ENCODE measurements around the gene GJA9. TPM values are rescaled to one million over a fixed set of nuclear protein-coding genes. Genes with fewer than 3 reads are reported as not detected.

GJA9 gene
- total and polyA plus RNA-seq, 4 donors = not detected

DNA sequence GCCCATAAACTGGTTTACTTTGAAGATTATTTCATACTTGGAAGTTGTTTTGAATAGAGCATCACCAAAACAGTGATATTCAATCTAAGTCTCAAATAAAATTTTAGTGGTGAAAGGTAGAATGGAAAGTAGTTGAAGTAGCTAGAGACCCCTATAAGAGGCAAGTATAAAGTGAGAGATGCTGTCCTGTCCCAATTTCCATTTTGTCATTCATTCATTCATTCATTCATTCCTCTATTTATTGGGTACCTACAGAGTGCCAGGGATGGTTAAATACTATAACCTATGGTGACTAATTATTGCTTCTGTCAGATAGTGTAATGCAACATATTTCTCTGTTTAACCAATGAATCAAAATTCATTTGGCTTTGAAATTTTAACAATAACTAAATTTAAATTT lies 54.5 kb downstream of the GJA9 start:
- peaks cover 0 to 4% (median 0%) of the 10 kb centered on the region in 4 donors for H3K27me3 ChIP-seq (ENCODE audit: control insufficient read depth in 4 of 4, insufficient read depth in 4 of 4, low read length in 3 of 4)
- H3K27ac ChIP-seq (ENCODE audit: low read depth in 1 of 2, low read length in 2 of 2) = no peak overlapping the region
- H3K4me3 ChIP-seq (ENCODE audit: low read depth in 1 of 3, low read length in 3 of 3) = no peak overlapping the region
- no peaks in the 10 kb centered on the region for H3K9me3 ChIP-seq (ENCODE audit: control insufficient read depth in 4 of 4, low read length in 3 of 4)
- no peak overlapping the region for H3K9ac ChIP-seq (ENCODE audit: low read depth in 1 of 2, low read length in 2 of 2)
- no peaks in the 10 kb centered on the region for H3K4me1 ChIP-seq (ENCODE audit: control insufficient read depth in 4 of 4, insufficient read depth in 4 of 4, low read length in 3 of 4)
- no peaks in the 10 kb centered on the region for H3K36me3 ChIP-seq (ENCODE audit: control insufficient read depth in 4 of 4, insufficient read depth in 3 of 4, low read depth in 1 of 4, low read length in 3 of 4)
- TF ChIP-seq JUND (IDR thresholded peaks at IDR 0.05) (no peak), NR2F2 (IDR thresholded peaks at IDR 0.05) (no peak), RXRA (IDR thresholded peaks at IDR 0.05) (no peak), TAF1 (conservative IDR thresholded peaks at IDR 0.05) (no peak), FOXA2 (IDR thresholded peaks at IDR 0.05) (no peak), SP1 (IDR thresholded peaks at IDR 0.05) (no peak), RAD21 (IDR thresholded peaks at IDR 0.05) (no peak), FOXA1 (IDR thresholded peaks at IDR 0.05) (no peak), YY1 (IDR thresholded peaks at IDR 0.05) (no peak), GABPA (IDR thresholded peaks at IDR 0.05 in 1 of 2, conservative IDR thresholded peaks at IDR 0.05 in 1 of 2) (no peak), HNF4A (conservative IDR thresholded peaks at IDR 0.05) (no peak), HNF4G (IDR thresholded peaks at IDR 0.05) (no peak), EGR1 (IDR thresholded peaks at IDR 0.05; ENCODE audit: low read depth in 2 of 2) (no peak)
- TF ChIP-seq, protein P1, sequence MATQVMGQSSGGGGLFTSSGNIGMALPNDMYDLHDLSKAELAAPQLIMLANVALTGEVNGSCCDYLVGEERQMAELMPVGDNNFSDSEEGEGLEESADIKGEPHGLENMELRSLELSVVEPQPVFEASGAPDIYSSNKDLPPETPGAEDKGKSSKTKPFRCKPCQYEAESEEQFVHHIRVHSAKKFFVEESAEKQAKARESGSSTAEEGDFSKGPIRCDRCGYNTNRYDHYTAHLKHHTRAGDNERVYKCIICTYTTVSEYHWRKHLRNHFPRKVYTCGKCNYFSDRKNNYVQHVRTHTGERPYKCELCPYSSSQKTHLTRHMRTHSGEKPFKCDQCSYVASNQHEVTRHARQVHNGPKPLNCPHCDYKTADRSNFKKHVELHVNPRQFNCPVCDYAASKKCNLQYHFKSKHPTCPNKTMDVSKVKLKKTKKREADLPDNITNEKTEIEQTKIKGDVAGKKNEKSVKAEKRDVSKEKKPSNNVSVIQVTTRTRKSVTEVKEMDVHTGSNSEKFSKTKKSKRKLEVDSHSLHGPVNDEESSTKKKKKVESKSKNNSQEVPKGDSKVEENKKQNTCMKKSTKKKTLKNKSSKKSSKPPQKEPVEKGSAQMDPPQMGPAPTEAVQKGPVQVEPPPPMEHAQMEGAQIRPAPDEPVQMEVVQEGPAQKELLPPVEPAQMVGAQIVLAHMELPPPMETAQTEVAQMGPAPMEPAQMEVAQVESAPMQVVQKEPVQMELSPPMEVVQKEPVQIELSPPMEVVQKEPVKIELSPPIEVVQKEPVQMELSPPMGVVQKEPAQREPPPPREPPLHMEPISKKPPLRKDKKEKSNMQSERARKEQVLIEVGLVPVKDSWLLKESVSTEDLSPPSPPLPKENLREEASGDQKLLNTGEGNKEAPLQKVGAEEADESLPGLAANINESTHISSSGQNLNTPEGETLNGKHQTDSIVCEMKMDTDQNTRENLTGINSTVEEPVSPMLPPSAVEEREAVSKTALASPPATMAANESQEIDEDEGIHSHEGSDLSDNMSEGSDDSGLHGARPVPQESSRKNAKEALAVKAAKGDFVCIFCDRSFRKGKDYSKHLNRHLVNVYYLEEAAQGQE (IDR thresholded peaks at IDR 0.05) = no peak
- TF ChIP-seq, protein P2, sequence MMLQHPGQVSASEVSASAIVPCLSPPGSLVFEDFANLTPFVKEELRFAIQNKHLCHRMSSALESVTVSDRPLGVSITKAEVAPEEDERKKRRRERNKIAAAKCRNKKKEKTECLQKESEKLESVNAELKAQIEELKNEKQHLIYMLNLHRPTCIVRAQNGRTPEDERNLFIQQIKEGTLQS (IDR thresholded peaks at IDR 0.05) = no peak
- TF ChIP-seq, protein P3, sequence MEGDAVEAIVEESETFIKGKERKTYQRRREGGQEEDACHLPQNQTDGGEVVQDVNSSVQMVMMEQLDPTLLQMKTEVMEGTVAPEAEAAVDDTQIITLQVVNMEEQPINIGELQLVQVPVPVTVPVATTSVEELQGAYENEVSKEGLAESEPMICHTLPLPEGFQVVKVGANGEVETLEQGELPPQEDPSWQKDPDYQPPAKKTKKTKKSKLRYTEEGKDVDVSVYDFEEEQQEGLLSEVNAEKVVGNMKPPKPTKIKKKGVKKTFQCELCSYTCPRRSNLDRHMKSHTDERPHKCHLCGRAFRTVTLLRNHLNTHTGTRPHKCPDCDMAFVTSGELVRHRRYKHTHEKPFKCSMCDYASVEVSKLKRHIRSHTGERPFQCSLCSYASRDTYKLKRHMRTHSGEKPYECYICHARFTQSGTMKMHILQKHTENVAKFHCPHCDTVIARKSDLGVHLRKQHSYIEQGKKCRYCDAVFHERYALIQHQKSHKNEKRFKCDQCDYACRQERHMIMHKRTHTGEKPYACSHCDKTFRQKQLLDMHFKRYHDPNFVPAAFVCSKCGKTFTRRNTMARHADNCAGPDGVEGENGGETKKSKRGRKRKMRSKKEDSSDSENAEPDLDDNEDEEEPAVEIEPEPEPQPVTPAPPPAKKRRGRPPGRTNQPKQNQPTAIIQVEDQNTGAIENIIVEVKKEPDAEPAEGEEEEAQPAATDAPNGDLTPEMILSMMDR (IDR thresholded peaks at IDR 0.05; ENCODE audit: low read depth, low read length, missing input control) = no peak
- TF ChIP-seq, protein P4, sequence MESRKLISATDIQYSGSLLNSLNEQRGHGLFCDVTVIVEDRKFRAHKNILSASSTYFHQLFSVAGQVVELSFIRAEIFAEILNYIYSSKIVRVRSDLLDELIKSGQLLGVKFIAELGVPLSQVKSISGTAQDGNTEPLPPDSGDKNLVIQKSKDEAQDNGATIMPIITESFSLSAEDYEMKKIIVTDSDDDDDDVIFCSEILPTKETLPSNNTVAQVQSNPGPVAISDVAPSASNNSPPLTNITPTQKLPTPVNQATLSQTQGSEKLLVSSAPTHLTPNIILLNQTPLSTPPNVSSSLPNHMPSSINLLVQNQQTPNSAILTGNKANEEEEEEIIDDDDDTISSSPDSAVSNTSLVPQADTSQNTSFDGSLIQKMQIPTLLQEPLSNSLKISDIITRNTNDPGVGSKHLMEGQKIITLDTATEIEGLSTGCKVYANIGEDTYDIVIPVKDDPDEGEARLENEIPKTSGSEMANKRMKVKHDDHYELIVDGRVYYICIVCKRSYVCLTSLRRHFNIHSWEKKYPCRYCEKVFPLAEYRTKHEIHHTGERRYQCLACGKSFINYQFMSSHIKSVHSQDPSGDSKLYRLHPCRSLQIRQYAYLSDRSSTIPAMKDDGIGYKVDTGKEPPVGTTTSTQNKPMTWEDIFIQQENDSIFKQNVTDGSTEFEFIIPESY (IDR thresholded peaks at IDR 0.05) = no peak
- TF ChIP-seq, protein P5, sequence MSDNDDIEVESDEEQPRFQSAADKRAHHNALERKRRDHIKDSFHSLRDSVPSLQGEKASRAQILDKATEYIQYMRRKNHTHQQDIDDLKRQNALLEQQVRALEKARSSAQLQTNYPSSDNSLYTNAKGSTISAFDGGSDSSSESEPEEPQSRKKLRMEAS (IDR thresholded peaks at IDR 0.05) = no peak
- no peak for DNase-seq (ENCODE audit: low spot score)

Data from liver (tissue), 9 donors.